H1 (cell line): ENCODE measurements around the gene KIAA0930. TPM values are rescaled to one million over a fixed set of nuclear protein-coding genes. Genes with fewer than 3 reads are reported as not detected.

Source experiments
- ASH2L ChIP-seq: fragments of 200-600, 300-600 bp; sonication (generic); IDR thresholded peaks from one replicate; pipeline ENCODE4 v1.7.1; 2017; ENCODE audit warnings: low read length
- CBX5 ChIP-seq: fragments of 300-800, 300-1000 bp; sonication (generic); IDR thresholded peaks from 2 replicates; pipeline ENCODE4 v1.7.1; 2016; ENCODE audit warnings: antibody characterized with exemption, low read length, low read depth
- CBX8 ChIP-seq: fragments of 300-800, 300-1000 bp; sonication (generic); IDR thresholded peaks from 2 replicates; pipeline ENCODE4 v1.7.1; 2016; ENCODE audit warnings: low read depth, low read length, borderline replicate concordance
- HDAC2 ChIP-seq, 2 experiments: fragments of 300-600 bp in 1 of 2; sonication (generic) in 1 of 2; IDR thresholded peaks; 2 replicates each; pipeline ENCODE4 v1.6.1; 2011 to 2012; ENCODE audit warnings: low read depth in 2 of 2, low read length in 2 of 2, mild to moderate bottlenecking in 2 of 2, moderate library complexity in 2 of 2, borderline replicate concordance in 1 of 2, inconsistent platforms in 1 of 2
- JUN ChIP-seq: IDR thresholded peaks from 2 replicates; pipeline ENCODE4 v1.6.1; 2011; ENCODE audit warnings: low read depth, mild to moderate bottlenecking, improper control_type of control experiment, low read length
- JUND ChIP-seq: IDR thresholded peaks from 2 replicates; pipeline ENCODE4 v1.6.1; 2011; ENCODE audit warnings: mild to moderate bottlenecking, improper control_type of control experiment, low read length
- KDM4A ChIP-seq: IDR thresholded peaks from one replicate; pipeline ENCODE4 v1.7.1; 2012; ENCODE audit warnings: low read depth, mild to moderate bottlenecking, moderate library complexity, low read length, inconsistent platforms; ENCODE audit not compliant: severe bottlenecking
- NANOG ChIP-seq: IDR thresholded peaks from 2 replicates; pipeline ENCODE4 v1.6.1; 2011; ENCODE audit warnings: low read length, low read depth, mild to moderate bottlenecking, inconsistent platforms; ENCODE audit not compliant: insufficient read depth, poor library complexity, severe bottlenecking
- RNF2 ChIP-seq: fragments of 200-900, 300-1000 bp; sonication (generic); IDR thresholded peaks from 2 replicates; pipeline ENCODE4 v1.7.1; 2016; ENCODE audit warnings: borderline replicate concordance, low read depth, mild to moderate bottlenecking, antibody characterized with exemption, low read length; ENCODE audit not compliant: poor library complexity, severe bottlenecking; ENCODE audit errors: missing control alignments
- SP1 ChIP-seq: IDR thresholded peaks from 2 replicates; pipeline ENCODE4 v1.6.1; 2011; ENCODE audit warnings: low read depth, low read length
- TBP ChIP-seq: IDR thresholded peaks from 2 replicates; pipeline ENCODE4 v1.6.1; 2011; ENCODE audit warnings: low read depth, low read length, improper control_type of control experiment
- polyA plus RNA-seq, 7 experiments: library from polyadenylated mRNA; depleted of rRNA in 3 of 7; stranded (reverse) in 5 of 7; unstranded in 2 of 7; fragments of >200 nt in 5 of 7; fragments of 200-250 nt in 2 of 7; gene quantifications; 1 replicate in 5 of 7; 2 replicates in 1 of 7; 4 replicates in 1 of 7; pipeline versions ENCODE4 v1.2.1 to v1.2.3, GENCODE V29; 2011 to 2013; ENCODE audit warnings: missing spikeins in 2 of 7, mixed read lengths in 2 of 7
- total RNA-seq: library from RNA; stranded (reverse); fragmentation: NEBNext Ultra II Directional; extraction: Animal tissue kit (Norgen Biotek cat#: 25700); gene quantifications from 2 replicates; pipeline ENCODE4 v1.2.1, GENCODE V29; 2021
- TF ChIP-seq, protein P1 (sequence below): IDR thresholded peaks from 2 replicates; pipeline ENCODE4 v1.6.1; 2011; ENCODE audit warnings: low read length, improper control_type of control experiment

The KIAA0930 gene
- total and polyA plus RNA-seq, 2 of the 8 experiments (the other 6 are each of a cell fraction or from before 2014, with no cell fraction given), result 61.9 to 66.1 TPM

DNA sequence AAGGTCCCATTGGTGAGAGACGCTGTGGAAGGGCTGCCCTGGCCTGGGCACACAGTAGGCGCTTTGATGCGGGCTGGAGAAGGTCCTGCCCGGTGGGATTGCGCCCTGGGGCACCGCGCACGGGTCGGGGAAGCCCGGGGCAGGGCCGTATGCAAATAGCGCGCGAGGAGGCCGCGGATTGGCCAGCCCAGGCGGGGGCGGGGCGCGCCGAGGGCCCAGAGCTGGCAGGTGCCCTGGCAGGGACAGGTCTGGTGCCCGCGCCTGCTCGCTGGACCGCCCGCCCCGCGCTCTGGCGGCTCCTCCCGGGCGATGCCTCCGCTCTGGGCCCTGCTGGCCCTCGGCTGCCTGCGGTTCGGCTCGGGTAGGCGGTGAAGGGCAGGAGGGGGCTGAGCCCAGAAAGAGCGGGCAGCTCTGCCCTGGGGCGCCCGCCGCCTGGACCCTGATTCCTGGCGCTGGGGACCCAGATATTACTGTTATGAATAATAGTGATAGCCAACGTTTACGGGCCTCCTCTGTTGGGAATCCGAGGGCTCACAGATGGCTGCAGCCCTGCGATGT lies 44.1 kb upstream of the KIAA0930 start, which contains the start of gene UPK3A (continued):
- TF ChIP-seq KDM4A (no peak), HDAC2 (IDR thresholded peaks at IDR 0.05; ENCODE audit: borderline replicate concordance in 1 of 2, low read depth in 2 of 2, low read length in 2 of 2) (no peak), RNF2 (no peak), SP1 (no peak), CBX8 (no peak), CBX5 (no peak), JUN (no peak), ASH2L (no peak), NANOG (no peak), JUND (no peak), TBP (no peak)
- TF ChIP-seq, protein P1, sequence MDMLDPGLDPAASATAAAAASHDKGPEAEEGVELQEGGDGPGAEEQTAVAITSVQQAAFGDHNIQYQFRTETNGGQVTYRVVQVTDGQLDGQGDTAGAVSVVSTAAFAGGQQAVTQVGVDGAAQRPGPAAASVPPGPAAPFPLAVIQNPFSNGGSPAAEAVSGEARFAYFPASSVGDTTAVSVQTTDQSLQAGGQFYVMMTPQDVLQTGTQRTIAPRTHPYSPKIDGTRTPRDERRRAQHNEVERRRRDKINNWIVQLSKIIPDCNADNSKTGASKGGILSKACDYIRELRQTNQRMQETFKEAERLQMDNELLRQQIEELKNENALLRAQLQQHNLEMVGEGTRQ, result no peak
